Measurements from ENCODE around the gene PLCL1.

Gene PLCL1

DNA sequence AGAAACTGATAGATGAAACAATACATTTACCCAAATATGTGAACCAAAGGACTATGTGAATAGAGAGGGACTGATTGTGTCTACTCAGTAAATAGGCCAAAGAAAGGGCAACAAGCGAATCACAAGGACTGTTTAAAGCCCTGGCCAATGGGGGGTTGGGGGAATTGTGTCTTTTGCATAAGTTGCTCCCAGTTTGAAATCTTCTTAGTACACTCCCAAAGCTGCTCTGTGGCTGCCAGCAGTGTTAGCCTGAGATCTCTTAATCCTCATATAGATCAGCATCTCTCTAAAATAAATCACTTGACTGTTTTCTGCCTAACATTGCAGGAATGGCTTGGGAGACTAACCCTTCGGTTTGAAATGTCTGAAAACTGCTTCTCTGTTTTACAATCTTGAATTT, 236.4 kb downstream of the PLCL1 start:
- in situ Hi-C loops (cut with MboI; ENCODE audit: low sequenced_read_pairs): no loop called here

DNA sequence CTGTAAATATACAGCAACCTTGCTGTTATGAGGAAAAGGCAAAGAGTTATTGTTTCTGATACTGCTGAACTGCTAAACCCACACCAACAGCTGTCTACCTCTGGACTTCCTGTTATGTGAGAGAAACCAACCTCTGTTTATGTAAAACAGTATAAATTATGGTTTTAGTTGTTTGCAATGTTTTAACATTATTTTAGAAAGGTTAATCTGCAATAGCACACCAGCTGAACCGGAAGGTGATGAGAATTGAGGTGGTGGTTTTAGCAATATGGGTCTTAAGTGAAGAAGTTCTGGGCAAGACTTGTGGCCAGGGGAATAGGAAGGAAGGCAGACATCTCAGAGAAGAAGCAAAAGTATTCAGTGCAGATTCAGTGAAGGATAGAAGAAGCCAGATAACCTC, 237.8 kb downstream of the PLCL1 start:
- in situ Hi-C loops (cut with MboI; ENCODE audit: low sequenced_read_pairs): no loop called here

DNA sequence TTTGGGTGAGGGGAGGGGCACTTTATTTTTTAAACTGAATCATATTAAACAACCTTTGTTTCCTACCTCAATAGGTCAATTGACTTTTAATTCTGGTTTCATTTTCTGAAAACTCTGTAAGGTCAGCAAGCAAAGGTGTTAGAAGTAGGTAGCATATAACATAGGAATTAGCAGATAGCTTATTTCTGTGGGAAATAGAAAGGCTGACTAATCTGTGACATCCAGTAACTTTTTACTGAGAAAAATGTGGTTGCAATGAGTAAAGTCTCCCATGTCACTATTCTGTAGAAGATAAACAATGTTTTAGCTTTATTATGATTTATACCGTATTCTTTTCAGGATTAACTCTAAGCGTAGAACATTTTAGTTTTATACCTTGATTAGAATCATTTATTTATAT, 240.4 kb downstream of the PLCL1 start:
- in situ Hi-C loops (cut with MboI; ENCODE audit: low sequenced_read_pairs): no loop called here

DNA sequence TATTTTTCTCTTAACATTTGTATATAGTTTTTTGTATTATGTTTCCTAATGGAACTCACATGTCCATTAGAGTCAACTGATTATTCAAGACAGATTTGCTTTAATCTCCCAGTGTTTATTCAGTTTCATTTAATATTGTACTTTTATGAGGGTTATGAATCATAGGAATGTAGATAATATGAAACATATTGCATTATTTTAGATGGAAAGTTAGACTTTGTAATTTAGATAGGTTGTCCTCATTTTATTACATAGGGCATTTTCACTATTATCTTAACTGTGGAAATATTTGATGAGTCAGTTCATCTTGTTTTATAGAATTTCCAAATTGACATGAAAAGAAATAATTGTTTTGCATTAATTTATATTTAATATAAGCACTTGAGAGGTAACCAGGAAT, 240.8 kb downstream of the PLCL1 start:
- in situ Hi-C loops (cut with MboI; ENCODE audit: low sequenced_read_pairs): no loop called here

DNA sequence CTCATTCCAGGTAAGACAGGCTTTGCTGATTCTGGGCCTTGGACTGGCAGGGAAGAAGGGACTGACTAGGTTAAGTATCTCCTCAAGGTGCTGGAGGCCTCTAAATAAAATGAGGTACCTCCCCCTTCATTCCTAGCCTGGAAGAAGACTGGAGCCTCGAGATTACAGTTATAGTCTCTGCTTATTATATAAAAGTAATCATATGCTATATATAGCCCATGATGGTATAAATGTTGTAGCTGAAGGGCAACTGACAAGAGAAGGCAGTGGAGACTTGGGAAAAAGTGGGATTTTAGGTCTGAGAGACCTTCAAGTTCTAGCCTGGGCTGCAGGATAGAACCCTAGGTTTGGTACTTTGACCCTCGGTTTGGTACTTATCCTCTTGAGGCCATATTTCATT, 248.3 kb downstream of the PLCL1 start:
- in situ Hi-C loops (cut with MboI; ENCODE audit: low sequenced_read_pairs): no loop called here

DNA sequence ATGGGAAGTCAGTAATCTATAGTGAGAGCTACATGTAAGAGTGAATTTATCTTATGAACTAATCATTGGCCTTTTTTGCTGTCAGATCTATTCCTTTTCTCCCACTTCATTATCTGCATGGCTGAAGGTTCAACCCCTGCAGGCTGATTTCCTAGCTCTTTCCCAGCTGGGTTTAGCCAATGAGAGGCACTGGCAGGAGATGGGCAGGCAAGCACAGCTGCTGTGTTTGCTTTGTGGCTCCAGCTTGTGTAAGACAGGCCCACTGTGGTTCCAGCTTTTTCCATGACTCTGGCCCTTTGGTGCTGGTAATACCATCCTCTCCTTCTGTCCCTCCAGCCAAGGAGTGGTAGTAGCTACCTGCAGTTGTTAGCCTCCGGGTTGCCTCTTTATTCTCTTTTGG, 248.8 kb downstream of the PLCL1 start:
- in situ Hi-C loops (cut with MboI; ENCODE audit: low sequenced_read_pairs): no loop called here

DNA sequence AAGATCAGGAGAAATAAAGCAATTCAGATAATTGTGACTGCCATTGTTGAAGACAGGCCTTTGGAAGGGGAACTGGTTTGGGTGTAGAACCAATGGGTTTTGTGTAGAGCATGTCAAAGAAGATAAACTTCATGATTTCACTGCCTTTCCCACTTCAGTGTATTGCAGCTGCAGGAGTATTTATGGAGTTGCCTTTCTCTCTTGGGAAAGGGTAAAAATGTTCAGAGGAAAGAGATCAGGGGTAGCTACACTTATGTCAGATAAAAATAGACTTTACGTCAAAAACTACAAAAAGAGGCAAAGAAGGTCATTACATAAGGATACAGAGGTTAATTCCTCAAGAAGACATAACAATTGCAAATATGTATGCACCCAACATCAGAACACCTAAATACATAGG, 249.4 kb downstream of the PLCL1 start:
- in situ Hi-C loops (cut with MboI; ENCODE audit: low sequenced_read_pairs): no loop called here

DNA sequence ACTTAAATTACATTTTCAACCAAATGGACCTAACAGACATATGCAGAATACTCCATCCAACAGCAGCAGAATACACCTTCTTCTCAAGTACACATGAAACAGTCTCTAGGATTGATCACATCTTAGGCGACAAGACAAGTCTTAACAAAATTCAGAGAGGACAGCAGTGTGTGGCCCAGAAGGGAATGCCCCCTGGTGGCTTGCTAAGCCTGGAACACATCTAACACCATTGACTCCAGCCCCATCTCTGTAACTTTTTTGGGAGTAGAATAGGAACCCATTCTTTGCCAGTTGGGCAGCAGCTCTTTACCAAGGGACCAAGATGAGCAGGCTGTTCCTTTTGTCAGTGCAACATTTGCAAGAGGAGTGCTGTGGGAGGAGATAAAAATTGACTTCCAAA, 249.9 kb downstream of the PLCL1 start:
- in situ Hi-C loops (cut with MboI; ENCODE audit: low sequenced_read_pairs): no loop called here

DNA sequence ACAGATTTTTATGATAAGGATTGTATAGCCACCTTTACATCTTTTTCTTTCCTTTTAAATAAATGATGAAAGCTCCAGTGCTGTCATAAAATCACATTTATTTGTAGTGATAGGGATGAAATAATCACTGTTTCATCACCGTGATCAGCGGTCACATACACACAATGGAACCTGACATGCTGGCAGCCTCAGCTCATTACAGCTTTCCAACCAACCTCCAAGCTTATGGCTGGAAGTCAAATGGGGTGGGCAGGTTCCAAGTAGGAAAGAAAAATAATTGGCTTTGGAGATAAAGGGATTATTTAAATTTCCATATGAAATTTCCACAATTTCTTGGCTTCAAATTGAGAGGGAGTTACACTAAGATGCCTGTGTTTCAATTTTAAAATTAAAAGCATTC, 251.3 kb downstream of the PLCL1 start:
- in situ Hi-C loops (cut with MboI; ENCODE audit: low sequenced_read_pairs): no loop called here

DNA sequence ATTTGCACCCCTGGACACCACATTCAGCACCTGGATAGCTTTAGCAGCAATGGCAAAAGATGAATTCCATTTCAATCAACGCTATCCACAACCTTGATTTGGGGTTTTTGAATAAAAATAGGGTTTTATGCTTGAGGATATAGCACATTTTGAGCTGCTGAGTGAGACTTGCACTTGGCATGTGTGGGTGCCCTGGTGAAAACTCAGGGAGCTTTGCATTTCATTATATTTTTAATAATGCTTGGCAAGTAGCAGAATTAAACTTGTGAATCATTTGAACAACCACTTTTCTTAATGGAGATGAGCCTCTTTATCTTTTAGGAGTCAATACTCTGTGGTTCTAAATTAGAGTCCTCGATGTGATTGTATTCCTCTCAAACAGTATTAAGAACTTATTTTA, 252.4 kb downstream of the PLCL1 start:
- in situ Hi-C loops (cut with MboI; ENCODE audit: low sequenced_read_pairs): no loop called here

DNA sequence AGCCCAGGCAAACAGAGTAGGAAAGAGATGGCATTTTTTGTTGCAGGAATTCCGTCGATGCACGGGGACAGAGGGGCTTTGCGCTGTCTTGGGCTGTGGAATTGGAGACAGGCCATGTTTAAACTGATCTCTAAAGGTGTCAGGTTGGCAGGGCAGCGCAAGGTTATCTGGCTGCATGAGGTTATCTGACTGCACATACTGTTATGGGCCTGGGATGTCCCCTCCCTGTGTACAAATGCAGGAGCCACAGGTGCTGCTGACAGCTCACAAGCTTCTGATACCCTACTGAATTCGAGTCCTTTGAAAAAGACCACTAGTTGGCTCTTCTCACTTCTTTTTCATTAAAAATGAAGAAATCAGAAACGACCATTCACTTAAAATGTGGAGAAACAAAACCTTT, 255.4 kb downstream of the PLCL1 start:
- in situ Hi-C loops (cut with MboI; ENCODE audit: low sequenced_read_pairs): no loop called here

DNA sequence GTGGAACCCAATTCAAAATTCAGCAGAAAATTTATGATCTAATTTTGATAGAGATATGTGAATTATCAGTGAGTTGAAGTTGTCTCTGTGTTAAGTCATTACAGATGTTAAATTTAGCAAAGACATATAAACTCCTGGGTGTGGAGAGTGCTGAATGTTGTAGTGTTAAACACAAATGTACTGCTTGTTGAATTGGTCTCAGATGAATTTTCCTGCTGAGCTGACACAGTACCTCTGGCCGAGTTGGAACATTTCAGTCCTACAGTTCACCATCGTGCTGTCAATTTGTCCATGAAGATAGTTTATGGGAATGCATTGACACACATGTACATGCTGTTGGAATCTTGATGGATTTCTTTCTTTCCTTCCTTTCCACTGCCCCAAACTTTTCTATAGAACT, 255.9 kb downstream of the PLCL1 start:
- in situ Hi-C loops (cut with MboI; ENCODE audit: low sequenced_read_pairs): no loop called here

DNA sequence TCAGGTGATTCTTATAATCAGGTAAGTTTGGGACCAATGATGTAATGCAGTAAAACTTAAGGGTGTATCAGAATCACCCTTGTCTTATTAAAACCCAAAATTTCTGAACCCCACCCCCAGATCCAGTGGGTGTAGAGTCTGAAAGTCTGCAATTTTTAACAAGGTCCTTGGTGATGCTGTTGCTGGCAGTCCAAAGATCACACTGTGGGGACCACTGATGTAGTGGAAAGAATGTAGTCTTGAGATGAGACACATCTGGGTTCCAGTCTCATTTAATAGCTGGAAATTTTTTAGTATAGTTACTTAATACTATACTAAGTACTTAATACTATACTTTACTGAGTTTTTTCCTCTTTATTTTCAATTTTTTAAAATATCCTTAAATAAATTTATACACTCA, 258.4 kb downstream of the PLCL1 start:
- in situ Hi-C loops (cut with MboI; ENCODE audit: low sequenced_read_pairs): no loop called here

DNA sequence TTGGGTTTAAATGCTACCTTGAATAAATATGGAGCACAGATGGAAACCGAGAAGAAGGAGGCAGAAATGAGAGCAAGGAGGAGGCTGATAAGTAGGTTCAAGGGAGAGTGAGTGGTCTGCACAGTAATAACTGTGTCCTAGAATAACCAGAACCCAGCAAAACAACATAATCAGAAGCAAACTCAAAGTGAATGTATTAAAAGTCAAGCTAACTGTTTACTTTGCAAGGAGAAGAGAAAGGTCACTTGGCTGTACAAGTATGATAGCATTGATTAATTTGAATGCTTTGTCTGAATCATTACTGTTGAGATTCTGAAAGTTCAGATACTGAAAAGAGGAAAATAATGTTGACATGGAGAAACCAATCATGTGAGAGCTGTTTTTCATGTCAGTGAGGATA, 258.8 kb downstream of the PLCL1 start:
- in situ Hi-C loops (cut with MboI; ENCODE audit: low sequenced_read_pairs): no loop called here

DNA sequence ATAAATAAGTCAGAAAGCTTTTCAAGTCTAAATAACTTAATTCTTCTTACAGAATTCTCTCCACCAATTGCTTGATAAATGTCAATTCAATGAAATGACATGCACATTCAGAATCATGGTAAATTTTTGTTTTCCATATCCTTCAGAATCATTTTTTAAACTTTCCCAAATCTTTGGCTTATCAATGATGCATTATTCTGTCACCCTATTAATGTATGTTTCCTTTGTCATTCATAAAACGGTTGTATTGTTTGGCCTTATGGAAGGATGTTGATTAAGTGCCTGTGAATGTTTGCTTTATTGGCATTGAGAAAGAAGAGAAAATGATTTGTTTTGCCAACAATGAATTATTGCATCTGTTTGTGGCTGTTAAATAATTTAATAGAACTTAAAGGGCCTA, 260.9 kb downstream of the PLCL1 start:
- in situ Hi-C loops (cut with MboI; ENCODE audit: low sequenced_read_pairs): no loop called here

DNA sequence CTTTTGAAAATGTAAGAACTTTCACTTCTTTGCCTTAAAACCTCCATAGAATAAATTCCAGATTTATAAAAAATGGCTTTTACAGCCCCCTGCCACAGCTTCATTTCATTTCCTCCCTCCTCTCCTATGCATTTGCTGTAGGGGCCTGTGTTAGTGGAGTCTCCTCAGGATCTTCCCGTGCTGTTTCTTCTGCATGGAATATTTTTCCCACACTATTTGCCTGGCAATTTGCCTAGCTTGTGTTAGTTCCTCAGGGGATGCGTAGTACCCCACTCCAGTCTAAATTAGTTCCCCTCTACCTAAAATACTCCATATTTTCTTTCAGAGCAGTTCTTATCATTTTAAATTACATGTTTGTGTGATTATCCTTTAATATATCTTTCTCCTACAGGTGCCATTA, 262.2 kb downstream of the PLCL1 start:
- in situ Hi-C loops (cut with MboI; ENCODE audit: low sequenced_read_pairs): no loop called here

DNA sequence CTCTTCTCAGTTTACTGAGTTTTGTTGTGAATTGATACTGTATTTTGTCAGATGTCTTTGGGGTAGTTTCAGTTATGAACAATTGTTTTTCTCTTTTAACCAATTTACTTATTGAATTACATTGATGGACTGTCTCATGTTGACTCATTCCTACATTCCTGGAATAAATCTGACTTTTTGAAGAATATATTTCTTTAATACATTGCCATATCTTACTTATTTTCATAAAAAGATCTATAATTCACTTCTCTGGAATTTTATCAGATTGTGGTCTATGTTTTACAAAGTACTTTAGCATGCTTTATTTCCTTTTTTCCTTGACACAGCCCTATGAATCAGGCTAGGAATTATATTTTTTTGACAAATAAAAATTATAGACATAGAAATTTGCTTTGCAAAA, 268.3 kb downstream of the PLCL1 start:
- in situ Hi-C loops (cut with MboI; ENCODE audit: low sequenced_read_pairs): no loop called here

DNA sequence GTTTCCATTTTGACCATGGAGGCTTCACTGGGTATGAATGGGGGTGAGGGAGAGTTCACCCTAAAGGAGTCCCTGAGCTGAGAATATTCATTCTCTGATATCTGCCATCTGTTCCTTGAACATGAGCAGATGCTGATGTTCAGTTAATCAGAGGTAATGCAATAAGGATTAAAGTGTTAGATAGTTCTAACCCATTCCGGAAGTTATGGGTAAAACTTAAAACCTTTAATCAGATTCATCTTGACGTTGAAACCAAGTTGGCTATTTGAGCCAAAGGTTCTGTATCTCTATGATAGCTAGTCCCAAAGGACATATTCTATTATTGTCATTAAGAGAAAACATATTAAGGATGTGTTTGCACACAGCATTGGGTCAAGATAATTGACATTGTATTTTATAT, 268.9 kb downstream of the PLCL1 start:
- in situ Hi-C loops (cut with MboI; ENCODE audit: low sequenced_read_pairs): no loop called here

DNA sequence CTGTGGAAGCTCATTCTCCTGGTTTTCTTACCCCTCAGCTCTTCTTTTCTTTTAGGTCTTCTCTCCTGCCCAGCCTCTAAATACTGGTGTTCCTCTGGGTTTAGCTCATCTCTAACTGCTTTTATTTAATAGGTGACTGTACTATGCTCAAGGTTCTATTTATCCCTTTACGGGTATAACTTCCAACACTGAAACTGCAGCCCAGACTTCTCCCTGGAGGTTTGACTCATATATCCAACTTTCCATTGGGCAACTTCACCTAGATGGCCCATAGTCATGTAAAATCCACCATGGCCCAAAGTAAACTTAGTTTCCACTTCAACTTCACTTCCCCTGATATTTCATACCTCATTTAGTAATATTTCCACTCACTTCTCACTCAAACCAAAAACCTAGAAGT, 273.1 kb downstream of the PLCL1 start:
- in situ Hi-C loops (cut with MboI; ENCODE audit: low sequenced_read_pairs): no loop called here

DNA sequence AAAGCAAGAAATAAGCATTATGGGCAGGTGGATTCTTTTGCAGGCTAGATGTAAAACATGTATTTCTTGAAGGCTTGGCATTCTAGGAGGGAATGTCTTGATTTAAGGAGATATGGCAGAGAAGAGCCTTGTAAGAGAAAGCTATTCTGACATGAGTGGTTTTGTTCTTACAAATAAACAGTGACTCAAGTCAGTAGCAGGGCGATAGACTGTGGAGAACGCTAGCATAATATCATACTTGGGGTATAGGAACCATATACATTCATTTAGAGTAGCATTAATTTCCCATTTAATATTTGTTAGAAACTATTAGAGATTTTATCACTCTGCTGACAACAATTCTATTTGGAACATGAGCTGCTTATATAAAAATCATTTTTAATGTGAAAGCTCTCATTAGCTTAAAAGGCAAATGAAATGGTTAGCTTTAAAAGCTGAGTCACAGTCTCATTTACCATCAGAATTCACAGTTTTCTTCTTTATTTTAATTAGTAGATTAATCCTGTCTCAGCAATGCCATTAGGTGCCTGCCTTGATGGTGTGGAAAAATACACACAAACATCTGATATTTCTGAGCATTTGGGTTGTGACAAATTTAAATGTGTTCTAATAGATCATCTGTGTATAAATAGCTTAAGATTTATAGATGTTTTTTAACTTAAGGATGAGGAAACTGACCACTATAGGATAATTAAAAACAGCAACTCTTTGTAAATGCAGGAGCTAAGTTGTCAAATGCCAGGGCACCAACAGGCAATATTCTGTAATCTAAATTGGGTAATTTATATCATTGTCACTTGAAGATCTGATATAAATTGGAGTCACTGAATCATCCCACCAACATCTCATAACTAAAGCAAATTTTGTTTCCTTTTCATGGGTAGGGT, 276.7 kb downstream of the PLCL1 start:
- in situ Hi-C loops (cut with MboI; ENCODE audit: low sequenced_read_pairs): no loop called here

DNA sequence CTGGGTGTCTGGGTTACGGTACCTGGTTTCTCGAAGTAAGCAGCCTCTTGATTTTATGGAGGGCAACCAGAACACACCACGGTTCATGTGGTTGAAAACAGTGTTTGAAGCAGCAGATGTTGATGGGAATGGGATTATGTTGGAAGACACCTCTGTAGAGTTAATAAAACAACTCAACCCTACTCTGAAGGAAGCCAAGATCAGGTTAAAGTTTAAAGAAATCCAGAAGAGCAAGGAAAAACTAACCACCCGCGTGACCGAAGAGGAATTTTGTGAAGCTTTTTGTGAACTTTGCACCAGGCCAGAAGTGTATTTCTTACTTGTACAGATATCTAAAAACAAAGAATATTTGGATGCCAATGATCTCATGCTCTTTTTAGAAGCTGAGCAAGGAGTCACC, 279.8 kb downstream of the PLCL1 start:
- in situ Hi-C loops (cut with MboI; ENCODE audit: low sequenced_read_pairs): no loop called here

DNA sequence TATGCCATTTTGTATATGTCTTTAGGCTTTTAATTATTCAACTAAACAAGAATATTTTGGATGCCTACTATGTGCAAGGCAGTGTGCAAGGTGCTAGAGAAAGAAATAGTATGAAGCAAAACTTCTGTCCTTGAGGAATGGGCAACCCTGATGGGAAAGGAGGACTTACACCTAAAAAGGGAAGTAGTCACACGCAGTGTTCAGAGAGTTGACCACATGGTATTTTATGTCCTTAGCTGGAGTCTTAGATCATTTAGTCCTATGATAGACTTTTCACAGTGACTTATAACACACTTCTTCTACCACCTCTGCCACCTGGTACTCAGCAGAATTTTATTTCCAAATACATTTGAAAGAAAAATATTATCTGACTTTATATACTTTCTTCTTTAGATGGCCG, 291.6 kb downstream of the PLCL1 start:
- in situ Hi-C loops (cut with MboI; ENCODE audit: low sequenced_read_pairs): no loop called here

DNA sequence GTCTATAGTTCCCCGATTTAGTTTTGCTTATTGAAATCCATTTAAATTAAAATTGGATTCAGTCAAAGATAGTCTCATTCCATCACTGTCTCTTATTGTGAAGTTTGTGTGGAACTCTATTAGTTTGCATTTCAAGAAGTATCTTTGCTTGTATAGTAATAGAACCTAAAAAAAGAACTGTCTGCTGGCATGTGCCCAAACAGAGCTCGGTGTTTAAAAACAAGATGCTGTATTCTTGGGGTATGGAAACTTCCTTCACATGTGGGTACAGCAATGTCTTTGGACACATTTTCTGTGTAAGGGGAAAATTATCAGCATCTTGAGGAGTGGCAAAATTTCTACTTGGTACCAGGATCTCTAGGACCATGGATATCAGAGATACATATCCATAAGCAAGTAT, 292.6 kb downstream of the PLCL1 start:
- in situ Hi-C loops (cut with MboI; ENCODE audit: low sequenced_read_pairs): no loop called here
